ENCODE data around the gene SCYGR1.
A peak's percentile ranks its signal among the peaks of the same experiment; 100 is the strongest.
"Not testable (repeated sequence)": the region's sequence is repeated elsewhere in the genome, so short reads cannot be mapped to it uniquely, and the experiment has no call there.

The SCYGR1 gene, protein sequence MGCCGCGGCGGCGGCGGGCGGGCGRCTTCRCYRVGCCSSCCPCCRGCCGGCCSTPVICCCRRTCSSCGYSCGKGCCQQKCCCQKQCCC

DNA sequence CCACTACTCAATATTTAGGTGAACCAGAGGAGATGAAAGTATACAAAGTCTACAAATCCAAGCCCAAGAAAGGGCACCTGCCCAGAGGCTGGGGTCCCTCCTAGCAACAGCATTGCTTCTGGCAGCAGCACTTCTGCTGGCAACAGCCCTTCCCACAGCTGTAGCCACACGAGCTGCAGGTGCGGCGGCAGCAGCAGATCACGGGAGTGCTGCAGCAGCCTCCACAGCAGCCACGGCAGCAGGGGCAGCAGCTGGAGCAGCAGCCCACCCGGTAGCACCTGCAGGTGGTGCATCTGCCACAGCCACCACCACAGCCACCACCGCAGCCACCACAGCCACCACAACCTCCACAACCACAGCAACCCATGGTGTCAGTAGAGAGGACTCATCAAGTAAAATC lies at the start of gene SCYGR1:
Gene SCYGR1 (minus strand): TSS at position 367 of the 400 bp plus-strand sequence. CDS start 0 bp downstream, at position 367.
- DNase-seq = not testable (repeated sequence)

DNA sequence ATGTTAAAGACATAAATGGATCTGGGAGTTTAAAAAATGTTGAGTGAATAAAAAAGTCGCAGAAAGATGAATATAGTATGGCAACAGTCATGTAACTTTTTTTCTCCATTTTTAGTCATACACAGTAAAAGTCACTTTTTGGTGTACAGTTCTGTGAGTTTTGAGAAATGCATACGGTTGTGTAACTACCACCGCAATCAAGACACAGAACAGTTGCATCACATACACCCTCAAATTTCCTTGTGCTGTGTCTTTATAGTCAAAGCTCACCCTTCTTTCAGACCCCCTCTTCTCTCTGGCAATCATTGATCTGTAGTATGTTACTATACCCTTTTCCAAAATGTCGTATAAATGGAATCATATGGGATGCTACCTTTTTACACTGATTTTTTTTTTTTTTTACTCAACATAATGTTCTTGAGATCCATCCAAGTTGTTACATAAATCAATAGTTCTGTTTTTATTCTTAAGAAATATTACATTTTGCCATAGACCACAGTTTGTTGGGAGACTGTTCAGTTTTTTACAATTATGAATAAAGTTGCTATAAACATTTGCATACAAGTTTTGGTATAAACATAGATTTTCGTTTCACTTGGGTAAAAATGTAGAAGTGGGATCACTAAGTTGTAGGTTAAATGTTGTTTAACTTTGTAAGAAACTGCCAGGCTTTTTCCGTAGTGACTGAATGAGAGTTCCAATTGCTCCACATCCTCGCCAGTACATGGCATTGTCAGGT lies 48.9 kb upstream of the SCYGR1 start:
- DNase-seq = no peak

DNA sequence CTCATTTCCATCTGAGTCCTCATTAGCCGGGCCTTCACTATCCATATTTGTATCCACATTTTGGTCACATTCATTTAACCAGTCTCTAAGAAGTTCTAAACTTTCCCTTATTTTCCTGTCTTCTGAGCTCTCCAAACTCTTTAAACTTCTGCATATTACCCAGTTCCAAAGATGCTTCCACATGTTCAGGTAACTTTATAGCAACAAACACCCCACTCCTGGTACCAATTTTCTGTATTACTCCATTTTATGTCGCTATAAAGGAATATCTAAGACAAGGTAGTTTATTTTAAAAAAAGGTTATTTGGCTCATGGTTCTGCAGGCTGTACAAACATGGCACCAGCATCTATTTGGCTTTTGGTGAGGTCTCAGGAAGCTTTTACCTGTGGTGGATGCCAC lies 45.4 kb upstream of the SCYGR1 start:
- DNase-seq = no peak

DNA sequence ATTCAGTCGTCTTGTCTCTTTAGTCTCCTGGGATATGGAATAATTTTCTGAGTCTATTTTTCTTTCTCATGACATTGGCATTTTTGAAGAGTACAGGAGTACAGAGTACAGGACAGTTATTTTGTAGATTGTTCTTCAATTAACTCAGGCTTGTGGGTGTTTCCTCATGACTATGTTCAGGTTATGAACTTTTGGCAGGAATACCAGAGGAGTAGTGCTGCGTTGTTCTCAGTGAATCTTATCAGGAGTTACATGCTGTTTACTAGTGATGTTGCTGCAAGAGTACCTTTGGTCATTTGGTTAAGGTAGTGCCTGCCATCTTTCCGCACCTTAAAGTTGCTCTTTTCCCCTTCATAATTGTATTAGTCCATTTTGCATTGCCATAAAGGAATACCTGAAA lies 42.9 kb upstream of the SCYGR1 start:
- DNase-seq = no peak

DNA sequence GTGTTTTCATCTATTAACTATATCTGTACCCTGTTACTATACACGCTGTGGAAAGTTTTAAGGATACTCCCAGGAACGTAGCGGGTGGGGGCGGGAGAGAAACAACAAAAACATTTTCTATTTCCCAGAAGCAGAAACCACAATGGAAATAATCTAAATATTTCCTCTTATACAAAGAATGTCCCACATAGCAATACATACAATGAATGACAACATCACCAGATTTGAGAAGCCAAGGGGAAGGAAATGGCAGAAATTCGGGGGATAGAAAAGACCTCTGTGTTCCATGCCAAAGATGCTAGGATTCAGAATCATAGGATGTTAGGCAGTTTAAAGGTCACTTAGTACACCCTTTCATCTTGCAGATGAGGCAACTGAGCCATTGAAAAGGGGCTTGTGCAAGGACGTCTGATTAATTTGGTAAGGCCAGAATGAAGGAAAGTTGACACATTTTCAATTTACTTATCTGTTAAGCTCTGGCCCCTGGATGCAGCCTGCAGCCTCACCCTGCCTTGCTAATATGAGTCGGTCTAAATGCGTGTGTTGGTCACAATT lies 41.1 kb upstream of the SCYGR1 start:
- no peak for DNase-seq

DNA sequence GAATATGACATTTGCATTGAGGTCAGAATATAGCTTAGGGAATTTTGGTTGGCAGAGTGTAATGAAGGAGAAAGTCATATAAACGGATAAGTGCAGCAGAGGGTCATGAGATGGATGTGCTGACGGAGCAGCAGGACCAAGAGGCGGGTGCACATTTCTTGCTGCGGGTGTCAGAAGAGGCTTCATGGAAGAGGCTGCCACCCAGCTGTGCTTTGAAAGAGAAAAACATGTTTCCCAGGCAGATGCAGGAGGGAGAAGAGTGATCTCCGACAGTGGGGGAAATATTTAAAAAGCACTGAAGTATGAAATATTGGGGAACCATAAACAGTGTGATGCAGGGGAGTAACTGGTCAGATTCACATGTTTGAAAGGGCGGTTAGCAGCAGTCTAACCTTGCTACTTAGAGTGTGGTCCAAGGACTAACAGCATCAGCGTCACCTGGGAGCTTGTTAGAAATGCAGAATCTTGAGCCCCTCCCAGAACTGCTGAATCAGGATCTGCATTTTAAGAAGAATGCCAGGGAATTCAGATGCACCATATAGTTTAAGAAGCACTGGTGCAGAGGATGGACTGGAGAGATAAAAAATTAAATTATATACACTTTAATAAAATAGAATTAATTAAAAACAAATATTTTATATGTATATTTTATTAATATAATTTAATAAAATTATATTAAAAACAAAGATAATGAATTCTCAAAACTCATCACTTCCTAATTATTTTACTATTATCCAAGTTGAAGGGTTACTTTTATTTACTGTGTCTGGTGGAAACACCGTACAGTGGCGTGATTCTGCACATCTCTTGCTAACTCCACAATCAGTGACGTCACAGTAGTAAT lies 36.1 kb upstream of the SCYGR1 start:
- DNase-seq = no peak

DNA sequence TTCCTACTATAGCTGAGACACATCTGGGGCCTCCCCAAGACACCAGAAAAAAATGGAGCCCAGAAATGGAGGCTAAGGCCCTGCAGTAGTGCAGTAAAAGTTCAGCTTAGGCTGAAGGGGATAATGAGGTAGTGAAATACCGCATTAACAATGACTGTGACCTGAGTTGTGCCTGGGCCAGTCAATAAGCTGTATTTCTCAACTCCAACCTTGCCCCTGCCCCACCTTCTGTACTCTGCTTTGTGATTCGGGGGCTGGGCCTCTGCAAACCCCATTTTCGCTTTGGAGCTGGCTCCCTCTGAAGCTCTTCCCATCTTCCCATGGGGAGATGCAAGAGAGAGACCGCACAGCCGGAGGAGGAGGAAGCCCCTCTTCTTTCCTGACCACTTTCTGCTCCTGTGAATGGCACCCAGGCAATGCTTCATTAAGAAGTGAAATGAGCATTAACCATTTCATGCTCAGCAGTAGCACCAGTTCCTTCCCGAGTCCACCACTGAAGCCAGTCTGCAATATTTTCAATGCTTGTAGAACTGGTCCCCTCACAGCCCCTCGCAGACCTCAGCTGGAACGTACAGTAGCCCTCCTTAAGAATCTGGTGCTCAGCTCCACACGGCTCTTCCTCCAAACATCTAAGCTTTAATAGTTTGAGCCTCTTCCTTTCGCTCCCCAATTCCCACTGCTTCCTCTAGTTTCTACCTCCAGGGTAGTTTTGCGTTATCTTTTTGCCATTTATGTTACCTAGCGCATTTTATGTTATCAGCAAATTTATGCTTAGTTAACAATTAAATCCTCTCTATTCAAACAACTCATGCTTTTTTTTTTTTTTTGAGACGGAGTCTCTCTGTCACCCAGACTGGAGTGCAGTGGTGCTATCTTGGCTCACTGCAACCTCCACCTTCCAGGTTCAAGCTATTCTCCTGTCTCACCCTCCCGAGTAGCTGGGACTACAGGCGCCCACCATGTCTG lies 32.6 kb upstream of the SCYGR1 start:
- no peak for DNase-seq

DNA sequence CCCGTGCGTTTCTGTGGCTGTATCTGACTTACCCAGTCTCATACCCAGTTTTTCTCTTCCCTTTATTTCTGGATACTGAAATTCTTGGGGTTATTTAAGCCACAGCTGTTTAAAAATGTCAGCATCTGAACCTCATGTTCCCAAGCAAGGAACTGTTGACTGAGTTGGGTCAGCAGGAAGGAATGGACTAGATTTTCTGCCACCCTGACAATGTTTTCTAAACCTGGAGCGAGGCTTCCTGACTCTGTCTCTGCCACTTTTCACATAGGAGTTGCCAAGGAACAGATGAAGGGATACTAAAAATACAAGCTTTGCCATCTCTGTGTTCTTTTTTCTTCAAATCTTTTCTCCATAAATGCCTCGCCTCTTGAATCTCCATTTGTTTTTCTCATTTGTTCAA lies 29.0 kb upstream of the SCYGR1 start:
- no peak for DNase-seq

DNA sequence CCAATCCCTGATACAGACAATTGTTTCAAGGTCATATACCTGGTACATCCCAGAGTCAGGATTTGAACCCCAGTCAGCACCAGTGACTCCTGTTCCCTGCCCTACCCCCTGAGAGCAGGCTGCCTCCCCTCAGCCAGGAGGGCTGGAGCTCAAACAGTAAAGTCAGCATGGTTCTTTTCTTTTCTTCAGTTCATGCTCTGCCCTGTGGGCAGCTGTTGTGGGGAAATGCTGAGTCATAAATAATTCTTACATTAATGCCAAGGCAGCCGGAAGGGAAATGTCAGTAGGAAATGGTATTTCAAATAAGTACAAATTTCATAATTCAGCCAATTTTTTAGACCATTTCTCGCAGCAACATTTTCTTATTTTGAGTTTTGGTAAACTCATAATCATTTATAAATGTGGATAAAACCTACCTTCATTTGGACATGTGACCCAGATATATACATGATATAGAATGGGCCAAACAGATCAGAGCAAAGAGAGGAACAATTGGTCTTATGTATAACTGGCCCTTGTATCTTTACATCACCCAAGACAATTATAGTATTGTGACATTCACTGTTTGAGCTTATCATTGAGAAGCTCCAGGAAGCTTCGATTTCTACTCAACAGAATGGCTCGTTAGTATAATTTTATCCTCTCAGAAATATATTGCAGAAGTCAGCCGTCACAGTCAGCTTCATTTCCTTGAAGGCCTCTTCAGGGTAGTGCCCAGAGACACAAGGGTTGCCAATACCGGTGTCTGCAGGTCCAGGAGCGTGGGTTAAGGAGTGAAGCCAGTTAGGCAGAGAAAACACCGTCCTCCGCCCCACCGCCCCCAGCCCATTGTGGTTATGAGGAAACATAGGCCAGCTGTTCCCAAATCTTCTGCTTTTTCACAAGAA lies 28.0 kb upstream of the SCYGR1 start:
- no peak for DNase-seq

DNA sequence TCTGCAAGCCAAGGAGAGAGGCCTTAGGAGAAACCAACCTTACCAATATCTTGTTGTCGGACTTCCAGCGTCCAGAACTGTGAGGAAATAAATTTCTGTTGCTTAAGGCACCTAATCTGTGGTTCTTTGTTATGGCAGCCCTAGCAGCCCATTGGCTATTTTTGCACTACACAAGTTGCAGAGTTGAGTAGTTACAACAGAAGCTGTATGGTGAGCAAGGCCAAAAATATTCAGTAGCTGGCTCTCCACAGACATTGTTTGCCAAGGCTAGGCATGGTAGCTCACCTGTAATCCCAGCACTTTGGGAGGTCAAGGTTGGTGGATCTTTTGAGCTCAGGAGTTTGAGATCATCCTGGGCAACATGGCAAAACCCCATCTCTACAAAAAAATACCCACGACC lies 27.1 kb upstream of the SCYGR1 start:
- DNase-seq = no peak

DNA sequence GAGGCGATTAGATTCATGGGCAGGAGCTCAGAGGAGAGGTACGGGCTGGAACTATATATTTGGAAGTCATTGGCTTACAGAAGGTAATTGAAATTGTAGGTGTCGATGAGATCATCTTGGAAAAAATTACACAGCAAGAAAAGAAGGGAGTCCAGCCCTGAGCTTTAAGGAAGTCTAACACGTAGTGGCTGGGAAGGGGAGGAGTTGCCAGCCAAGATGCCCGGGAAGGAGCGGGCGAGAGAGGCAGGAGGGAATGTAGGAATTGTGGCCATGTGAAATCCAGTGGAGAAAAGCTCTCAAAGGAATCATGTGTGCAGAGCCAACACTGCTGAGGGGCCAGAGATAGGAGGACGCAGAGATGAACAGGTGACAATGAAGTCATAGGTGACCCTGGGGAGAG lies 25.6 kb upstream of the SCYGR1 start:
- no peak for DNase-seq

DNA sequence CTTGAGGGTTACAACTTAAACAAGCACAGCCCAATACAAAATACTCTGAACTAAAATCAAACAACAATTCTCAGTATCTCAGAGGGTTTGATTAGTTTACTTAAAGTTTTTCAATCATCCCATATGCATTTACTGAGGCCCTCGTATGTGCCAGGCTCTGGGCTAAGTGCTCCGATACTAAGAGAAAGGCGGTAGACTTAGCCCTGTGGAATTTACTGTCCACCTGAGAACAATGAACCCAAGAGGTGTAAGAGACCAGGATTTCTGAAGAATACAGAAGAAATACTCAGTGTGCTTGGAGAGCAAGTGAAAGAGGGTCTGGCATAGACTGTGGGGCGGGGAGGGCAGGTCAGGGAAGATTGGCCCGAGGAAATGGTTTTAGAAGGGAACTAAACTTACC lies 25.1 kb upstream of the SCYGR1 start:
- no peak for DNase-seq

DNA sequence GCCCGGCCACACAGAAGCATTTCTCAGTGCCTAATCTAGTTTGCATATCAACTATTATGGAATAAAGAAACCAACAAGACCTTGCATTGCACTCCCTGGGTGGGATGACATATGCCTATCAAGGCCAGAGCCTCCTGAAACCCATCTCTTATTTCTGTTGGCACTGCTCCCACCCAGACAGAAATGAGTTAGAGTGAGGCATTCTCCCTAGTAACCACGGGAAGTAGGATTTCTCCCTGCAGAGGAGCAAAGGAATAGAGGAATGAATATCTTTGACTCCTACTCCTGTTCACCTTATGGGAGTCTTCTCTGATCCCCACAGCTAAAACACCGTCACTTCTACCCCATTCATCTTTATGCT lies 24.2 kb upstream of the SCYGR1 start:
- DNase-seq = no peak

DNA sequence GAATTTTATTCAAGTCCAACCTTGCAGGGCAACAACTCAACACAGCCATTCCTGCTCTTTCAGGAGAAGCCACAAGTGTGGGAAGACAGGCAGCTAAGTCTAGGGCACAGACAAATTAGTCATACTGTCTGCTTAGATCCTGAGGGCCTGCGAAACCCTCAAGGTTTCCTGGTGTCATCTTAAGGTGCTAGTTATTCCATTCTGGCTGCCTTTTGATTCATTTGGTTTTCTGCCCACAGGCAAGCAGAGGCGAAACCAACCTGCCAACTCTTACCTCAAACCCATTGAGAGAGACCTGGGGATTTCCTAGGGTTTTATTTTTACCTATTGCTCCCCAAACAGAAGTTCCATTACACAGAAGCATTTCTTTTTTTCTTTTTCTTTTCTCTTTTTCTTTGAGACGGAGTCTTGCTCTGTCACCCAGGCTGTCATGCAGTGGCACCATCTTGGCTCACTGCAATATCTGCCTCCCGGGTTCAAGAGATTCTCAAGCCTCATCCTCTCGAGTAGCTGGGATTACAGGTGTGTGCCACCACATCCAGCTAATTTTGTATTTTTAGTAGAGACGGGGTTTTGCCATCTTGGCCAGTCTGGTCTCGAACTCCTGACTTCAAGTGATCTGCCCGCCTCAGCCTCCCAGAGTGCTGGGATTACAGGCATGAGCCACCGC lies 23.7 kb upstream of the SCYGR1 start:
- DNase-seq = peak; percentile 70

DNA sequence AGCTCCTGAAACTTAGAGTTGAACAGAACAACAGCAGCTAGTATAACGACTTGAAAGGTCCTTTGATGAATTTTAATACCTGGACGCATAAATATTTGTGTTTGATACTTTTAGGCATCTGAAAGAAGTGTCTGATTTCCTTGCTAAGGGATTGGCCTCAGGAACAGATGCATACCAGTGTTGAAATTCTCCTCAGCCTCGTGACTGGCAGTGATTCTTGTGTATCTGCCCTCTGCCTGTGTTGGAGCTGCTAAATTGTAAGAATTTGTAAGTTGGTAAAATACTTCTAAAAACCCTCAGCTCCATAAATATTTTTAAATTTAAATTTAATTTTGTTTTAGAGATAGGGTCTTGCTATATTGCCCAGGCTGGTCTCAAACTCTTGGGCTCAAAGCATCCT lies 22.4 kb upstream of the SCYGR1 start:
- DNase-seq = no peak

DNA sequence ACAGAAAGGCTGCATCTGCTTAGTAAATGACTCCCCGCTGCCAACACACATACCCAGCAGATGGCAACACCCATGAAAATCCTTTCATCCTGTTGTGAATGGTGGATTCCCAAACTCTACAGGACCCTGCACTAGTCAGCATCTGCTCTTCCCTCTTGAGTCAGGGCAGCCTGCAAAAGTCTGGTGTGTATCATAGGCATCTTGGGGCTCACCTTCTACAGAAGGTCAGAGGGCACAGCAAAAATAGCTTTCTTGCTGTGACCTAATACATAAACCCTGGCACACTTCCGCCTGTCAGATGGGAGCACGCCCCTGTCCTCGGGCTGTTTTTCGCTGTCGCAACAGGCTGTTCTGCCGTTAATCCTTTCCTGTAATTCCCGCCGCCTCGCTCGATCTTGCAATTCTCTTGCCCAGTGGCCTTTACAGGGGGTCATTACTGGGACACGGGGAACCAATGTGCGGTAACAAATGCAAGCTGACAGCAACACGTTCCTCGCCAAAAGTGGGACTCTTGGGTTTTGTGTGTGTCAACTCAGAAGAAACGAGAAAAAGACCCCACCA lies 19.9 kb upstream of the SCYGR1 start:
- DNase-seq = no peak

DNA sequence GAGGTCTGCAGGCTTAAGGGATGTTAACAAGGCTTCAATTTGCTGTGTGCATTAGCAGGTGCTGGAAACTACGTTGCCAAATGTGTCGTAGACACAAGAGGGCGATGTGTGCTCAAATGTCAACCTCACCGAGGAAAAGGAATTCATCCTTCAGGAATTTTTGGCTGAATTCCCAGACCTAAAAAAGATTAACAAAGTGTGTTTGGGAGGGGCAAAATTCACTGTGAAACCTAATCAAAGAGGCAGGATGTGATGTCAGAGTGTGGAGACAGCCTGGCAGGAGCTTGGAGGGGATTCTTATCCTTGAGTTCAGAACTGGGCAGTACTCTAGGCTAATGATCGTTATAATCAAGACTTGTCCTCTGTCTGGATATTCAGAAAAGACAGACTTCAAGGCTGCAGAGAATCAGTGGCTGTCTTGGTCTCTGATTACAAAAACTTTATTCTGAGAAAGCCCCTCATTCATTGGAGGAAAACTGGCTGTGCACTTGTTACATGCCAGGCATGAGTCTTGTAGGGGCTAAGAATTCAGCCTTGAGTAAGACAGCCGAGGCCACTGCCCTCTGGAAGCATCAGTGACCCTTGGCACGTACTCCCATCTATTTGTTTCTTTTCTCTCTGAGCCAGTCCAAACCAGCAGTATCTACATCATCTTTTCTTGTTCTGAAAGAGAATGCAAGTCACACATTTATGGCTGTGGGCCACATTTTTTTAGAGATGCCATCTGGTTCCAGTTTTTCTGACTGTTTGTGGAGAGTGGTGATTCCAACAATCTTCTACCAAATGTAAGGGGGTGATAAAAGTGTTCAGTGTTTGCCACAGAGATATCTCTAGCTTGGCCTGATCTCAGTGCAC lies 18.7 kb upstream of the SCYGR1 start:
- DNase-seq = peak; percentile 89

DNA sequence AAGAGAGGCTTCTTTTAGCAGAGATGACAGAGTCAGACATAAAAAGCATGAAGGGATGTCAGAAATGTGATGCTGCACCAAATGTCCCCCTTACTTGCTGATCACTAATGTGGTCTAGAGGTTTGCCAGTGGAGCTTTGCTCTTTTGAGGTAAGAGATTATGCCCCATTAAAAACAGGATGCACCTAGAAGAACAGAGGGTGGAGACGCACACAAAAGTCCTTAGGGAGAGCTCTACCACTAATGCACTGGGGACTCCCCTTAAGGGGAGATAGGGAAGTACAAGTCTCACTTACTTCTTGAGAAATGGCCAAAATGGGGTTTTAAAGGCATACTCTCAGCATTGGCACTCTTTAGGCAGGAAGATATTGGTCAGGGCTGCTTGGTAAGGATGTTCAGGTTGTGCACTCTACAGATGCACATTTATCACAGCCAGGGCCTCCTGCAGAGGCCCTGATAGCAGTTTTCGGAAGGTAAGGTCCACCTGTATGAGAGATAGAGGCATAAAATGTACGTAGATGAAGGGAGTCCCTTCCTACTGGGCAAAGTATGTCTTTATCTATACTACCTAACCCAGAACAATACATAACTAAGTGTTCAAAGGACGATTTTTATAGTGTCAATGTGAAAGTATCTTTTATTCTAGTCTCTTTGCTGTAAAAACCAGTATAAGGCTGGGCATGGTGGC lies 17.0 kb upstream of the SCYGR1 start:
- no peak for DNase-seq

DNA sequence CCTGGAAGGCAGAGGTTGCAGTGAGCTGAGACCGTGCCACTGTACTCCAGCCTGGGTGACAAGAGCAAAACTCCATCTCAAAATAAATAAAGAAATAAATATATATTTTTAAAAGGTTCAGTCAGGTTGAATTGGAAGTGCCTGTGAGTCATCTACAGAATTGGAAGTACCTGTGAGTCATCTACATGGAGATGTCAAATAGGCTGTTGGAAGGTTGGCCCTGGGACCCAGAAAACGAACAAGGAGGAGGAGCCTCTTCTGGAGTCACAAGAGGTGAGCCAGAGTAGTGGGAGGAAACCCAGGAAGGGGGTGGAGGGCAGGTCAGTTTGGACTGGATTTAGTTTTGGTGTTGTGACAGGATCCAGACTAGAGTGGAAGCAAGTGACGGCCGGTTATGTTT lies 15.2 kb upstream of the SCYGR1 start:
- no peak for DNase-seq

Data from islet precursor cell (in vitro differentiated cells).